PC-3 (cell line): ENCODE data around the gene TMEM150A. TPM values are rescaled to one million over a fixed set of nuclear protein-coding genes. Genes with fewer than 3 reads are reported as not detected.

Experiments used
- ATAC-seq: fragments of 200-7000 bp; cut with Tn5 transposase; 2 replicates; pipeline ENCODE4 v1.9.1; 2020; ENCODE audit warnings: mild to moderate bottlenecking, moderate library complexity
- BruUV-seq: library from RNA; stranded (reverse); fragments of 400-500 nt; replicated peaks from 2 replicates; lab custom pipeline; 2021; lab: Mats Ljungman, UMichigan
- CTCF ChIA-PET: fragments of 300-600 bp; sonication (Branson Sonifier 250); formaldehyde crosslinking; loops from one replicate; lab custom pipeline; 2022; ENCODE audit warnings: antibody characterized with exemption; lab: Charles Lee
- POLR2A ChIA-PET: fragments of 300-600 bp; sonication (Branson Sonifier 250); formaldehyde crosslinking; loops from one replicate; lab custom pipeline; 2022; ENCODE audit warnings: antibody characterized with exemption; ENCODE audit not compliant: unreplicated experiment; lab: Charles Lee
- DNase-seq: peaks from one replicate; pipeline ENCODE4 v3.0.0-alpha.2; 2015
- H2AFZ ChIP-seq: fragments of 300-600 bp; sonication (generic); 2 replicates; pipeline ENCODE4 v1.6.0; 2016; ENCODE audit warnings: antibody characterized with exemption, low read length
- H3F3A ChIP-seq: fragments of 300-600 bp; sonication (generic); one replicate; pipeline ENCODE4 v1.6.0; 2017; ENCODE audit warnings: antibody characterized with exemption, low read length, control low read depth, mild to moderate bottlenecking; ENCODE audit not compliant: unreplicated experiment
- H3K27ac ChIP-seq: fragments of 300-600 bp; sonication (generic); 2 replicates; pipeline ENCODE4 v1.5.1; 2016; ENCODE audit warnings: mild to moderate bottlenecking, low read length
- H3K27me3 ChIP-seq: fragments of 300-600 bp; sonication (generic); 2 replicates; pipeline ENCODE4 v1.6.1; 2016; ENCODE audit warnings: low read length, mixed read lengths
- H3K36me3 ChIP-seq: fragments of 300-600 bp; sonication (generic); 2 replicates; pipeline ENCODE4 v1.6.1; 2016; ENCODE audit warnings: low read depth, mixed run types, low read length, mixed read lengths
- H3K4me1 ChIP-seq: fragments of 300-600 bp; sonication (generic); 2 replicates; pipeline ENCODE4 v1.5.1; 2016; ENCODE audit warnings: low read length; ENCODE audit not compliant: insufficient read depth
- H3K4me2 ChIP-seq: fragments of 300-600 bp; sonication (generic); 2 replicates; pipeline ENCODE4 v1.6.0; 2016; ENCODE audit warnings: low read length
- H3K4me3 ChIP-seq: fragments of 300-600 bp; sonication (generic); 2 replicates; pipeline ENCODE4 v1.5.1; 2016; ENCODE audit warnings: mild to moderate bottlenecking, low read length, mixed read lengths
- H3K79me2 ChIP-seq: fragments of 300-600 bp; sonication (generic); 2 replicates; pipeline ENCODE4 v1.6.1; 2017; ENCODE audit warnings: low read length, mixed read lengths
- H3K9ac ChIP-seq: fragments of 300-600 bp; sonication (generic); 2 replicates; pipeline ENCODE4 v1.6.0; 2016; ENCODE audit warnings: mild to moderate bottlenecking, low read length
- H3K9me2 ChIP-seq: fragments of 300-600 bp; sonication (generic); replicated peaks from 2 replicates; pipeline ENCODE4 v1.6.1; 2016; ENCODE audit warnings: mixed run types, low read length, mixed read lengths
- H3K9me3 ChIP-seq: fragments of 300-600 bp; sonication (generic); 2 replicates; pipeline ENCODE4 v1.6.1; 2016; ENCODE audit warnings: low read length, mixed read lengths
- H4K20me1 ChIP-seq: fragments of 300-600 bp; sonication (generic); 2 replicates; pipeline ENCODE4 v1.6.1; 2016; ENCODE audit warnings: low read length, mixed read lengths
- EZH2 ChIP-seq: fragments of 300-600 bp; sonication (generic); IDR thresholded peaks from one replicate; pipeline ENCODE4 v1.6.1; 2017; ENCODE audit warnings: antibody characterized with exemption, mild to moderate bottlenecking, low read length; ENCODE audit not compliant: unreplicated experiment
- EZH2phosphoT487 ChIP-seq: fragments of 300-600 bp; sonication (generic); IDR thresholded peaks from 2 replicates; pipeline ENCODE4 v1.6.1; 2018; ENCODE audit warnings: mild to moderate bottlenecking, antibody characterized with exemption, low read length, borderline replicate concordance
- intact Hi-C: fragments of 100-400 bp; cut with micrococcal nuclease; formaldehyde crosslinking; loops from 2 replicates; pipeline ENCODE4 v1.9.0; 2023
- total RNA-seq: library from RNA; depleted of rRNA; stranded (reverse); fragments of >200 nt; gene quantifications from 2 replicates; pipeline ENCODE4 v1.2.3, GENCODE V29; 2014
- TF ChIP-seq, protein P1 (sequence below): fragments of 300-600 bp; sonication (generic); conservative IDR thresholded peaks from 2 replicates; pipeline ENCODE4 v1.5.1; 2017; ENCODE audit warnings: antibody characterized with exemption, low read depth, mild to moderate bottlenecking, low read length

TMEM150A gene
- total RNA-seq, 1 experiment from 2014 or later = 4.9 TPM

DNA sequence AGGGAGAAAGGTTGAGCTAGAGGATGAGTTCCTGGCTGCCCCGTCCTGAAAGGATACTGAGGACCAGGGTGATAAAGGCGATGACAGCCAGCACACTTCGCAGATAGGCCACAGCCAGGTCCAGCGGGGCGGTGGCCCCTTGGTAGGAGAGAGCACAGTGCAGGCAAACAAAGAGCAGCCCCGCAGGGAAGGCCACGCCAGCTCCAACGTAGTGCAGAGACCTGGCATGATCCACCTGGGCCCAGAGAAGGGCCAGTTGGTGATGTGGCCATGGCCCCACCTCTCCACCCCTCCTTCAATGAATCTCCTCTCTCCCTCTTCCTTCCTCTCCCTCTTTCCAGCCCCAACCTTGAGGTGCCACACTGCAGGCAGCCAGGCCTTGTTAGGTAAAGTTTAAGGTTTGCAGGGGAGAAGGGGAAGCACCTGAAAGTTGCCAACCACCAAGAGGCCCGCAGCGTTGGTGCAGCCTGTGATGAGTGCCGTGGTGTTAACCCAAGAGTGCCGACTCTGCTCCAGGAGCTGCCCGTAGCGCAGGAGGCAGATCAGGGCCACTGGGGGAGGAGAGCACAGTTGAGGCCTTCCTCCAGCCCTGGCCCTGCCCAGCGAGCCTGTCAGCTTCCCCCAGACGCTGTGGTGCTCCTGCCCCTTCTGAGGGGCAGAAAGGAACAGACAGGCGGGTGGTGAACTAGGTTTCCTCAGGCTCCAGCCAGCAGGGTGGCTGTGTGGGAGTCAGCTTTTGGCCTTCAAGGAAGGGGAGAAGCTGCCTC lies 2.8 kb downstream of the TMEM150A start:
- no peak for ATAC-seq
- no peak overlapping the region for H3K9ac ChIP-seq
- no peaks in the 10 kb centered on the region for H3K27me3 ChIP-seq
- DNase-seq = no peak
- no peaks in the 10 kb centered on the region for H4K20me1 ChIP-seq
- H3F3A ChIP-seq = no peaks in the 10 kb centered on the region
- no peak overlapping the region for H2AFZ ChIP-seq
- H3K36me3 ChIP-seq = peaks cover 13% of the 10 kb centered on the region; the same call in 1 of the 2 replicates
- H3K79me2 ChIP-seq = peaks cover 20% of the 10 kb centered on the region
- ChIA-PET CTCF (no interaction called here), POLR2A (interaction anchor here (0.6 kb wide), 1 partner anchor 51 kb away, joined by 3 read pairs; no protein-coding TSS in a partner anchor)
- BruUV-seq = no TSS peak
- no peak overlapping the region for H3K27ac ChIP-seq
- no peaks in the 10 kb centered on the region for H3K9me3 ChIP-seq
- intact Hi-C loops = loop anchor here (5.0 kb wide), 1 partner anchor 272 kb away; the partner anchor contains the start of gene TGOLN2
- no peaks in the 10 kb centered on the region for H3K9me2 ChIP-seq
- no peak overlapping the region for H3K4me2 ChIP-seq
- no peak for TF ChIP-seq EZH2
- TF ChIP-seq, protein P1, sequence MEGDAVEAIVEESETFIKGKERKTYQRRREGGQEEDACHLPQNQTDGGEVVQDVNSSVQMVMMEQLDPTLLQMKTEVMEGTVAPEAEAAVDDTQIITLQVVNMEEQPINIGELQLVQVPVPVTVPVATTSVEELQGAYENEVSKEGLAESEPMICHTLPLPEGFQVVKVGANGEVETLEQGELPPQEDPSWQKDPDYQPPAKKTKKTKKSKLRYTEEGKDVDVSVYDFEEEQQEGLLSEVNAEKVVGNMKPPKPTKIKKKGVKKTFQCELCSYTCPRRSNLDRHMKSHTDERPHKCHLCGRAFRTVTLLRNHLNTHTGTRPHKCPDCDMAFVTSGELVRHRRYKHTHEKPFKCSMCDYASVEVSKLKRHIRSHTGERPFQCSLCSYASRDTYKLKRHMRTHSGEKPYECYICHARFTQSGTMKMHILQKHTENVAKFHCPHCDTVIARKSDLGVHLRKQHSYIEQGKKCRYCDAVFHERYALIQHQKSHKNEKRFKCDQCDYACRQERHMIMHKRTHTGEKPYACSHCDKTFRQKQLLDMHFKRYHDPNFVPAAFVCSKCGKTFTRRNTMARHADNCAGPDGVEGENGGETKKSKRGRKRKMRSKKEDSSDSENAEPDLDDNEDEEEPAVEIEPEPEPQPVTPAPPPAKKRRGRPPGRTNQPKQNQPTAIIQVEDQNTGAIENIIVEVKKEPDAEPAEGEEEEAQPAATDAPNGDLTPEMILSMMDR = no peak
- TF ChIP-seq EZH2phosphoT487 = no peak
- H3K4me1 ChIP-seq = peaks cover 16% of the 10 kb centered on the region
- no peak overlapping the region for H3K4me3 ChIP-seq

DNA sequence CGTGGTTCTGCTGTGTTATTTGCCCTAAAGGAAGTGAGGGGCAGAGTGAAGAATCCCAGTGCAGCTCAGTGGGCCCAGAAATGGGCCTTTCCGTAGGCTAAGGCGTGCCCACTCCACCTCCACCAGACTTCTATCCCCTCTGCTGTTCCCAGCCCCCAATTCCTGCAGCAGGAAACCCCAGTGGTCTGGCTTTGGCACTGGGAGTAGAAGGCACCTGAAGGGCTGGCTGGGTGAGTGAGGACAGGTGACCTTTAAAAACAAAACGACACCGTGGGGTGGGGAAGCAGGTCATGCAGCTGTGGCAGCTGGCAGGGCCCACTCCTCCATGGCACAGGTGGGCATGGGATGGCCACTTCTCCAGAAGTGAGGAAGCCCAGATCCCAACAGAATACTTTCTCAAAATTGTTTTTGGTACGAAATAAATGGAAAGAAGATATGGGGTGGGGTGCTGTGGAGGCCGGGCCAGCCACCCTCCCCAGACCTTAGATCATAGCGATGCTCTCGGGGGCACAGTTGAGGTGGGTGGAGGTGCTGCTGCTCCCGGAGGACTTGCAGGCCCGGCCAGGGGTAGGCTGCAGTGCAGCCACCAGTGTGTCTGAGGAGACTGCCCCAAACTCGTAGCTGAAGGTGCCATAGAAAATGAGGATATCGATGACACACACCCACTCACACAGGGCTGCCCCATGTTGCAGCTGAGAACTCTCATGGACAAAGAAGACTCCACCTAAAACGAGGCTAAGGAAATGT lies 3.7 kb downstream of the TMEM150A start:
- H3K4me1 ChIP-seq = peaks cover 16% of the 10 kb centered on the region
- H3K36me3 ChIP-seq = peaks cover 13% of the 10 kb centered on the region; the same call in 1 of the 2 replicates
- DNase-seq (no peak), ATAC-seq (no peak)
- H3K9me2 ChIP-seq = no peaks in the 10 kb centered on the region
- H3K27ac ChIP-seq = no peak overlapping the region
- no peak overlapping the region for H3K4me2 ChIP-seq
- H3K79me2 ChIP-seq = peaks cover 20% of the 10 kb centered on the region
- no peak overlapping the region for H3K4me3 ChIP-seq
- no peak overlapping the region for H3K9ac ChIP-seq
- ChIA-PET POLR2A (no interaction called here), CTCF (no interaction called here)
- H3K9me3 ChIP-seq = no peaks in the 10 kb centered on the region
- no peak for TF ChIP-seq EZH2phosphoT487
- TF ChIP-seq, protein P1 = no peak
- TF ChIP-seq EZH2 = no peak
- intact Hi-C loops = no loop called here
- H3K27me3 ChIP-seq = no peaks in the 10 kb centered on the region
- H4K20me1 ChIP-seq = no peaks in the 10 kb centered on the region
- no peaks in the 10 kb centered on the region for H3F3A ChIP-seq
- H2AFZ ChIP-seq = no peak overlapping the region
- no TSS peak for BruUV-seq
